ENCODE data around the gene PROB1. TPM values are rescaled to one million over a fixed set of nuclear protein-coding genes. Genes with fewer than 3 reads are reported as not detected.
A peak's percentile ranks its signal among the peaks of the same experiment; 100 is the strongest.

The PROB1 gene
- total RNA-seq, 1 experiment from 2014 or later: 0.82 TPM

- BruUV-seq (replicated peaks): no TSS peak
- CTCF ChIA-PET: no interaction called here
- Histone ChIP-seq H3K4me1 (ENCODE audit: insufficient read depth, low read length, poor library complexity, severe bottlenecking) (peaks cover 12% of the 10 kb centered on the region), H3K9me3 (ENCODE audit: low read depth, low read length, poor library complexity, severe bottlenecking) (no peaks in the 10 kb centered on the region), H3K27ac (ENCODE audit: low read depth, low read length, poor library complexity, severe bottlenecking) (no peak overlapping the region), H3K4me3 (ENCODE audit: low read depth, low read length, poor library complexity, severe bottlenecking) (no peak overlapping the region), H3K36me3 (ENCODE audit: insufficient read depth, low read length, poor library complexity, severe bottlenecking) (no peaks in the 10 kb centered on the region), H3K27me3 (replicated peaks; ENCODE audit: insufficient read depth, low read depth, low read length, poor library complexity) (peaks cover 14% of the 10 kb centered on the region)
- DNase-seq (ENCODE audit: low spot score): no peak
- TF ChIP-seq EZH2 (IDR thresholded peaks at IDR 0.05; ENCODE audit: borderline replicate concordance, low read depth, low read length, poor library complexity, severe bottlenecking): no peak
- POLR2A ChIA-PET (ENCODE audit: low non-redundant PET): interaction anchor here (0.6 kb wide), 1 partner anchor 1064 kb away, joined by 3 read pairs; the partner anchor contains the start of gene CDC25C
- intact Hi-C loops (cut with micrococcal nuclease; ENCODE audit: unreplicated experiment): no loop called here
These were observed 1.1 kb upstream of the PROB1 start for GRCh38 chr5:139395844-139396640.

GRCh38 chr5:139394123-139394653, 716 bp downstream of the PROB1 start:
- no peak overlapping the region for H3K27ac ChIP-seq (ENCODE audit: low read depth, low read length, poor library complexity, severe bottlenecking)
- TF ChIP-seq, protein P1, sequence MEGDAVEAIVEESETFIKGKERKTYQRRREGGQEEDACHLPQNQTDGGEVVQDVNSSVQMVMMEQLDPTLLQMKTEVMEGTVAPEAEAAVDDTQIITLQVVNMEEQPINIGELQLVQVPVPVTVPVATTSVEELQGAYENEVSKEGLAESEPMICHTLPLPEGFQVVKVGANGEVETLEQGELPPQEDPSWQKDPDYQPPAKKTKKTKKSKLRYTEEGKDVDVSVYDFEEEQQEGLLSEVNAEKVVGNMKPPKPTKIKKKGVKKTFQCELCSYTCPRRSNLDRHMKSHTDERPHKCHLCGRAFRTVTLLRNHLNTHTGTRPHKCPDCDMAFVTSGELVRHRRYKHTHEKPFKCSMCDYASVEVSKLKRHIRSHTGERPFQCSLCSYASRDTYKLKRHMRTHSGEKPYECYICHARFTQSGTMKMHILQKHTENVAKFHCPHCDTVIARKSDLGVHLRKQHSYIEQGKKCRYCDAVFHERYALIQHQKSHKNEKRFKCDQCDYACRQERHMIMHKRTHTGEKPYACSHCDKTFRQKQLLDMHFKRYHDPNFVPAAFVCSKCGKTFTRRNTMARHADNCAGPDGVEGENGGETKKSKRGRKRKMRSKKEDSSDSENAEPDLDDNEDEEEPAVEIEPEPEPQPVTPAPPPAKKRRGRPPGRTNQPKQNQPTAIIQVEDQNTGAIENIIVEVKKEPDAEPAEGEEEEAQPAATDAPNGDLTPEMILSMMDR (conservative IDR thresholded peaks at IDR 0.05; ENCODE audit: low read depth, low read length): peak; percentile 62
- TF ChIP-seq EZH2 (IDR thresholded peaks at IDR 0.05; ENCODE audit: borderline replicate concordance, low read depth, low read length, poor library complexity, severe bottlenecking): no peak
- H3K4me1 ChIP-seq (ENCODE audit: insufficient read depth, low read length, poor library complexity, severe bottlenecking): peaks cover 12% of the 10 kb centered on the region
- H3K9me3 ChIP-seq (ENCODE audit: low read depth, low read length, poor library complexity, severe bottlenecking): no peaks in the 10 kb centered on the region
- ChIA-PET POLR2A (ENCODE audit: low non-redundant PET) (no interaction called here), CTCF (no interaction called here)
- no TSS peak for BruUV-seq (replicated peaks)
- peak overlapping the region; percentile 60 for H3K4me3 ChIP-seq (ENCODE audit: low read depth, low read length, poor library complexity, severe bottlenecking)
- intact Hi-C loops (cut with micrococcal nuclease; ENCODE audit: unreplicated experiment): loop anchor here (5.0 kb wide), 1 partner anchor 752 kb away; no protein-coding TSS in a partner anchor
- H3K27me3 ChIP-seq (replicated peaks; ENCODE audit: insufficient read depth, low read depth, low read length, poor library complexity): peaks cover 14% of the 10 kb centered on the region
- H3K36me3 ChIP-seq (ENCODE audit: insufficient read depth, low read length, poor library complexity, severe bottlenecking): no peaks in the 10 kb centered on the region
- peak; percentile 62 for DNase-seq (ENCODE audit: low spot score)

DNA sequence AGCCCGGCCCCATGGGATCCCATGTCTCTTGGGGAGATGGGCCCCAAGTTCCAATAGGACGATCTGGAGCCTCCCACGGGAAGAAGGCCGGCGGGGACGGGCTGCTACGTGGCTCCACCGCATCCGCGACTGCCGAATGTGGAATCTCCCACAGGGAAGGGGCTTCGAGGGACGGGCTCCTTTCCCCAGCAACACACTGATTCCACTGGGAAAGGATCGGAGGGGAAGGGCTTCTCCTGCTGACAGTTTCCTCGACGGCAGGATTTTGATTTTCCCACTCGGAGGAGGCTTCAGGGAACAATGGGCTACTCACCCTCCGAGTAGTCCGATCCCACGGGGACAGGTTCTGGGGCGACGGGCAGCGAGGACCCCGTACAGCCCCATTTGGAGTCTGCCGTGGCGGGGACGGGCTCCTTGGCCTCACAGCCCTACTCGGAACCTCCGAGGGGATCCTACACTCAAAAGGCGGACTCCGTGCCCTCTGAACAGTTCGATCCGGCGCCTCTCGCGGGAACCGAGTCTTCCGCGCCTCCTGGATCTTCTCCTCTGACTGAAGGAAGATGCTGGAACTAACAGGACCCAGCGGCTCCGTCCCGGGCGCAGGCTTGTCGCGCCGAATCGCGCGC, 1.3 kb downstream of the PROB1 start:
- ChIA-PET CTCF (no interaction called here), POLR2A (ENCODE audit: low non-redundant PET) (no interaction called here)
- Histone ChIP-seq H3K27me3 (replicated peaks; ENCODE audit: insufficient read depth, low read depth, low read length, poor library complexity) (peaks cover 14% of the 10 kb centered on the region), H3K36me3 (ENCODE audit: insufficient read depth, low read length, poor library complexity, severe bottlenecking) (no peaks in the 10 kb centered on the region), H3K4me1 (ENCODE audit: insufficient read depth, low read length, poor library complexity, severe bottlenecking) (peaks cover 12% of the 10 kb centered on the region), H3K27ac (ENCODE audit: low read depth, low read length, poor library complexity, severe bottlenecking) (peak overlapping the region; percentile 50), H3K4me3 (ENCODE audit: low read depth, low read length, poor library complexity, severe bottlenecking) (peak overlapping the region; percentile 60), H3K9me3 (ENCODE audit: low read depth, low read length, poor library complexity, severe bottlenecking) (no peaks in the 10 kb centered on the region)
- intact Hi-C loops (cut with micrococcal nuclease; ENCODE audit: unreplicated experiment): loop anchor here (5.0 kb wide), 1 partner anchor 751 kb away; no protein-coding TSS in a partner anchor
- no TSS peak for BruUV-seq (replicated peaks)
- TF ChIP-seq, protein P1 (conservative IDR thresholded peaks at IDR 0.05; ENCODE audit: low read depth, low read length): no peak
- no peak for TF ChIP-seq EZH2 (IDR thresholded peaks at IDR 0.05; ENCODE audit: borderline replicate concordance, low read depth, low read length, poor library complexity, severe bottlenecking)
- DNase-seq (ENCODE audit: low spot score): peak; percentile 39
